Stimulated activated naive B cell treated with anti-CD40 and anti-IgM and Interleukin-4, amounts not matched to agents 10 μg/mL and 1 μg/mL and 100 μg/mL, for 72 hours (primary cell): ENCODE data around the gene PDE1A.

ENCODE experiments used
- ATAC-seq, 2 donors: fragments of 150-1000 bp; cut with Tn5 transposase; replicated peaks; 2 replicates each; pipeline ENCODE4 v1.10.0; 2021; ENCODE audit warnings: moderate library complexity in 1 of 2
- DNase-seq: peaks from one replicate; pipeline ENCODE4 v3.0.0; 2021
- H3K27ac Mint-ChIP-seq: one replicate; pipeline ENCODE4 v1.8.0; 2022; ENCODE audit warnings: mild to moderate bottlenecking, mixed read lengths
- H3K27me3 Mint-ChIP-seq, 2 donors: one replicate each; pipeline ENCODE4 v1.8.0; 2022; ENCODE audit warnings: mixed read lengths in 2 of 2
- H3K36me3 Mint-ChIP-seq, 2 donors: one replicate each; pipeline ENCODE4 v1.8.0; 2022; ENCODE audit warnings: mixed read lengths in 2 of 2, mild to moderate bottlenecking in 1 of 2
- H3K4me1 Mint-ChIP-seq, 2 donors: one replicate each; pipeline ENCODE4 v1.8.0; 2022; ENCODE audit warnings: mixed read lengths in 2 of 2, mild to moderate bottlenecking in 1 of 2
- H3K4me3 Mint-ChIP-seq, 2 donors: one replicate each; pipeline ENCODE4 v1.8.0; 2022; ENCODE audit warnings: mild to moderate bottlenecking in 2 of 2, mixed read lengths in 2 of 2, moderate library complexity in 1 of 2
- H3K9me3 Mint-ChIP-seq, 2 donors: one replicate each; pipeline ENCODE4 v1.8.0; 2022; ENCODE audit warnings: mixed read lengths in 2 of 2, mild to moderate bottlenecking in 1 of 2

PDE1A gene

GRCh38 chr2:182166406-182166805, 260.4 kb downstream of the PDE1A start:
- no peak overlapping the region for H3K4me3 Mint-ChIP-seq

GRCh38 chr2:182165202-182165601, 261.6 kb downstream of the PDE1A start:
- no peak for ATAC-seq
- Mint-ChIP-seq H3K4me1 (no peaks in the 10 kb centered on the region), H3K27me3 (peaks cover 6 to 12% of the 10 kb centered on the region in 2 donors), H3K4me3 (no peak overlapping the region), H3K27ac (no peak overlapping the region), H3K9me3 (no peaks in the 10 kb centered on the region), H3K36me3 (no peaks in the 10 kb centered on the region)
- no peak for DNase-seq

More at GRCh38 chr2:182166406-182166805, 260.4 kb downstream of the PDE1A start:
- no peaks in the 10 kb centered on the region for H3K9me3 Mint-ChIP-seq
- ATAC-seq = no peak
- peaks cover 4 to 12% of the 10 kb centered on the region in 2 donors for H3K27me3 Mint-ChIP-seq
- H3K4me1 Mint-ChIP-seq = no peaks in the 10 kb centered on the region
- H3K27ac Mint-ChIP-seq = no peak overlapping the region
- H3K36me3 Mint-ChIP-seq = no peaks in the 10 kb centered on the region
- DNase-seq = no peak

- H3K27me3 Mint-ChIP-seq = peaks cover 8% of the 10 kb centered on the region in 2 donors
- H3K36me3 Mint-ChIP-seq = no peaks in the 10 kb centered on the region
- H3K27ac Mint-ChIP-seq = no peak overlapping the region
- no peaks in the 10 kb centered on the region for H3K4me1 Mint-ChIP-seq
- H3K4me3 Mint-ChIP-seq = no peak overlapping the region
- no peaks in the 10 kb centered on the region for H3K9me3 Mint-ChIP-seq
- no peak for ATAC-seq
- no peak for DNase-seq
Observed at GRCh38 chr2:182164686-182165085, 262.1 kb downstream of the PDE1A start.

- Mint-ChIP-seq H3K36me3 (no peaks in the 10 kb centered on the region), H3K4me1 (no peaks in the 10 kb centered on the region), H3K9me3 (no peaks in the 10 kb centered on the region), H3K27ac (no peak overlapping the region), H3K27me3 (peaks cover 6 to 8% of the 10 kb centered on the region in 2 donors), H3K4me3 (no peak overlapping the region)
- ATAC-seq (no peak), DNase-seq (no peak)
Observed at GRCh38 chr2:182163878-182164277, 263.0 kb downstream of the PDE1A start.

- Mint-ChIP-seq H3K4me1 (no peaks in the 10 kb centered on the region), H3K27me3 (no peaks in the 10 kb centered on the region), H3K9me3 (no peaks in the 10 kb centered on the region), H3K27ac (no peak overlapping the region), H3K36me3 (no peaks in the 10 kb centered on the region), H3K4me3 (no peak overlapping the region)
- ATAC-seq (no peak), DNase-seq (no peak)
Observed at GRCh38 chr2:182148344-182148743, 278.5 kb downstream of the PDE1A start.

DNA sequence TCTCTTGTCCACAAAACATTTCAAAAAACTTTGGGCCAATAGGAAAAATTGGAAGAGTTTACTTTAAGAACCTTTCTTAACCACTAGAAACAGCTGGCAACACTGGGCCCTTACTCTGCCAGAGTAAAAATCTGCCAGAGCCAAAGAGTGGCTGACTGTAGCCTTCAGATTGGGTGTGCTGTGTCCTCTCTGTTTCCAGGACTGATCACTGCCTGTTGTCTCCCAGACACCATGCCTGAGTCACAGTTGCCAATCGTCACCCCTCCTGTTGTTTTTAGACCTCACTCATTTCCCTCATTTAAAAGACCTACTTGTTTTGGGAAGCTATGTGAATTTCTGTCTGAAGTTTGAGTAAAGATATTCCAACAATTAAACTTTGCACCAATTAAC, 282.1 kb downstream of the PDE1A start:
- no peak for ATAC-seq
- H3K9me3 Mint-ChIP-seq = no peaks in the 10 kb centered on the region
- H3K4me1 Mint-ChIP-seq = no peaks in the 10 kb centered on the region
- no peak overlapping the region for H3K4me3 Mint-ChIP-seq
- peaks cover 1 to 4% of the 10 kb centered on the region in 2 donors for H3K27me3 Mint-ChIP-seq
- DNase-seq = no peak
- no peak overlapping the region for H3K27ac Mint-ChIP-seq
- H3K36me3 Mint-ChIP-seq = no peaks in the 10 kb centered on the region

DNA sequence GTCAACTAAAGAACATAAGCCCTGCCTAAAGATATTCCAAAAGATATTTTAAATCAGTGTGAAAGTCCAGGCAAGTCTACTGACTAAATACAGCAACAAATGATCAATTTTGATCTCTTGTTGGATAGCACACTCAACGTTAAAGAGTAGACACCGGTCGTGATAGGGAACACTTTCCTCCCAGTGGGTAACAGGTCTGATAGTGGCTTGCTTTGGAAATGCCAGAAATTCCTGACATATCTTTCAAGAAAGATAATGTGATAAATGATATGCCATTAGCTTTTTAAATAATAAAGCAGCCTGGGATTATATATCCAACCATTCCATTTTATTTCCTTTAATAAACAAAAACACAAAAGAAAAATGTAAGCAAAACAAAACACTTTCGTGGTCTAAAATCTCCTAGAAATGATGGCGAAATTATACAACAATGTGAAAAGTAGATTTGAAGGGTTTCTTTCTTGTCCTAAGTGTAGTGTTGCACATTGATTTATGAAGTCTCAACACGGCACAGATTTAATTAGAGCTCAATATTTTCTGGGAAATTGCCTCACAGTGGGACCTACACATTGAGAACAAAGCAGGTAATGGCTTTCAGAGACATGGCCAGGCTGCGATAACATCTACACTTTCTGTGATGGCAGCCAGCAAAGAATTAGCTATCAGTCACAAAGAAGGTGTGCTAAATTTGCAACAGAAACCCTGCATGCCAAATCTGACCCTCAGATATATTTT, 282.6 kb downstream of the PDE1A start:
- ATAC-seq (no peak), DNase-seq (no peak)
- no peak overlapping the region for H3K27ac Mint-ChIP-seq
- no peaks in the 10 kb centered on the region for H3K9me3 Mint-ChIP-seq
- H3K36me3 Mint-ChIP-seq = no peaks in the 10 kb centered on the region
- H3K4me1 Mint-ChIP-seq = no peaks in the 10 kb centered on the region
- H3K27me3 Mint-ChIP-seq = peaks cover 4% of the 10 kb centered on the region in 2 donors
- no peak overlapping the region for H3K4me3 Mint-ChIP-seq

- Mint-ChIP-seq H3K9me3 (no peaks in the 10 kb centered on the region), H3K36me3 (no peaks in the 10 kb centered on the region), H3K4me1 (no peaks in the 10 kb centered on the region), H3K27me3 (peaks cover 4% of the 10 kb centered on the region in 2 donors), H3K4me3 (no peak overlapping the region), H3K27ac (no peak overlapping the region)
- no peak for DNase-seq
- no peak for ATAC-seq
Observed at GRCh38 chr2:182142062-182142461, 284.8 kb downstream of the PDE1A start.

- Mint-ChIP-seq H3K4me1 (no peaks in the 10 kb centered on the region), H3K36me3 (no peaks in the 10 kb centered on the region), H3K27ac (no peak overlapping the region), H3K9me3 (no peaks in the 10 kb centered on the region), H3K27me3 (peaks cover 0 to 6% of the 10 kb centered on the region in 2 donors), H3K4me3 (no peak overlapping the region)
- DNase-seq (no peak), ATAC-seq (peak in 1 of 2 donors; percentile 12)
Observed at GRCh38 chr2:182134201-182134600, 292.6 kb downstream of the PDE1A start.

GRCh38 chr2:182133195-182133891, 293.5 kb downstream of the PDE1A start:
- H3K27ac Mint-ChIP-seq = no peak overlapping the region
- no peak for DNase-seq

DNA sequence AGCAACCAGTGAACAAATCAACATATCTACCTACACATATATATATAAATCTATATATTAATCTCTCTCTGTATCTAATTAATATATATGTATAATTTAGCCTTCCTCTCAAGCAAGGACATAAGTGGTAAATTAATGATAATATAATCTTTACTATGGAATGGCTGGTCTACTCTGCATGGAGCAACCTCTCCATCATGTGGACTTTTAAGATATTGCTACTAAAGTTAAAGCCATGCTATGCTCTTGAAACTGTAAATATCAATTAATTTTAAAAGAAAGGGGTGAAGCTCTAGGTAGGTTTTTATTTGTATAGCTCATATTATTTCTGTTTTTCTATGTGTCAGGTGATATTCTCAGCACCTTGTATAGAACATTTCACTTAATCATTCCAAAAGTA, 294.2 kb downstream of the PDE1A start:
- Mint-ChIP-seq H3K27ac (no peak overlapping the region), H3K36me3 (no peaks in the 10 kb centered on the region), H3K9me3 (no peaks in the 10 kb centered on the region), H3K4me3 (no peak overlapping the region), H3K27me3 (peaks cover 0 to 6% of the 10 kb centered on the region in 2 donors), H3K4me1 (no peaks in the 10 kb centered on the region)
- DNase-seq (no peak), ATAC-seq (no peak)

More at GRCh38 chr2:182133195-182133891, 293.5 kb downstream of the PDE1A start:
- Mint-ChIP-seq H3K27me3 (peaks cover 0 to 6% of the 10 kb centered on the region in 2 donors), H3K36me3 (no peaks in the 10 kb centered on the region), H3K4me1 (no peaks in the 10 kb centered on the region), H3K4me3 (no peak overlapping the region), H3K9me3 (no peaks in the 10 kb centered on the region)
- no peak for ATAC-seq

DNA sequence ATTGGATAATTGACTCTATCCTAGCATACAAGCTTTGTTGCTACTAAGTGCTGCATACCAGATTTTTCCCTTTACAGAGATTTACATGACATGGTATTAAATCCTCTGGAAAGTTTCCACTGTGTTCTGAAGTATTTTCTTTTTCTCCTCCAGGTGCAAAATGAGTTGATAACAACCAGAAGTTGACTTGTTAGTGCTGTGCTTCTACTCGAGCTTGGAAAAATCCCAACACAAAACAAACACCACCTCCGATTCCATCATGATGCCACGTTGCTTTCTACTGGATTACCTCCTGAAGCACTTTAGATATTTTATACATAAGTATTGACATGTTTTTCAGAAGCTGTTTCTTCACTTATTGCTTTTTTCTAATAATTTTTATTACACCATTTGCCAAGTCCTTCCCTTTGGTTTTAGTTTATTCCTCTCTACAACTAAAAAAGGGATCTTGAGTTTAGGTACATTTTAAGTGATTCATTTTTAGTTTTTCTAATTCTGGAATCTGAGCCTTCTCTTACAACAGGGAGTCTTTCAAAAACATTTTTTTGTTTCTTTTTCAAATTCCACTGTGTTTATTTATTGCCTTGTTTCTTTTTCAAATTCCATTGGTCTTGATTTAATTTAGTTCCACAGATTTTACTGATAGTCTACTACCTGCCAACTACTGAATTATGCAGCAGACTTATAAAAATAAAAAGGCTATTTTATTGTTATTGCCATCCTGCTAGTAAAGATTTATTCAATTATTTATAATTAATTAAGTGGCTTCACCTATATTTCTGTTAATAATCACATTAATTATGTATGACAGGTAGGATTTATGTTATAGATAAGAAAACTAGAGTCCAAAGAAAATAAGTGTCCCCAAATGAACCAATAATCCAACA, 297.8 kb downstream of the PDE1A start:
- no peaks in the 10 kb centered on the region for H3K36me3 Mint-ChIP-seq
- DNase-seq (no peak), ATAC-seq (no peak)
- H3K27ac Mint-ChIP-seq = no peak overlapping the region
- H3K27me3 Mint-ChIP-seq = peaks cover 8 to 13% of the 10 kb centered on the region in 2 donors
- peaks cover 0 to 4% of the 10 kb centered on the region in 2 donors for H3K9me3 Mint-ChIP-seq
- no peaks in the 10 kb centered on the region for H3K4me1 Mint-ChIP-seq
- no peak overlapping the region for H3K4me3 Mint-ChIP-seq

GRCh38 chr2:182117196-182117595, 309.6 kb downstream of the PDE1A start:
- ATAC-seq (no peak), DNase-seq (no peak)
- no peak overlapping the region for H3K27ac Mint-ChIP-seq

DNA sequence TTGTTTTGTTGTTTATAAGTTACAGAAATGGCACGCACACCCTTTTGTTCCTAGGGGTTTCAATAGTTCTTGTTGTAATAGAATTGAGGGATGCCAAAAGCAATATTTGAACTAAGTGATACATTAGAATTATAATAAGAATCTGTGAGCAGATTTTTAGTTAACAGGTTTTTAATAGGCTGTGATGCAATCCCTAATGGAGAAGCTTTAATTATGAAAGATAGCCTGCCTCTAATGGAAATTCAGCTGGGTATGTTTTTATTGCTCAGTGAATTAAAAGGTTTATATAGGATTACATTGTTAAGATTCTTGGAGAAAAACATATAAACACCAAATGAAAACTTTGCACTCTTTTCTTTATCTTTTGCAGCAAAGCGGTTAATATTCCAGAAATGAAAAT, 310.1 kb downstream of the PDE1A start:
- no peak for DNase-seq
- H3K4me1 Mint-ChIP-seq = no peaks in the 10 kb centered on the region
- no peak overlapping the region for H3K27ac Mint-ChIP-seq
- no peak for ATAC-seq
- H3K36me3 Mint-ChIP-seq = no peaks in the 10 kb centered on the region
- H3K27me3 Mint-ChIP-seq = peaks cover 0 to 5% of the 10 kb centered on the region in 2 donors
- H3K9me3 Mint-ChIP-seq = no peaks in the 10 kb centered on the region
- no peak overlapping the region for H3K4me3 Mint-ChIP-seq

More at GRCh38 chr2:182117196-182117595, 309.6 kb downstream of the PDE1A start:
- Mint-ChIP-seq H3K9me3 (no peaks in the 10 kb centered on the region), H3K4me3 (no peak overlapping the region), H3K36me3 (no peaks in the 10 kb centered on the region), H3K4me1 (no peaks in the 10 kb centered on the region), H3K27me3 (peaks cover 0 to 5% of the 10 kb centered on the region in 2 donors)
